Natural killer cell (primary cell): ENCODE measurements around the gene TMEM222. TPM values are rescaled to one million over a fixed set of nuclear protein-coding genes. Genes with fewer than 3 reads are reported as not detected.
A peak's percentile ranks its signal among the peaks of the same experiment; 100 is the strongest.

Experiments used
- ATAC-seq, 3 donors: fragments of 150-1000 bp in 2 of 3; fragments of 200-7000 bp in 1 of 3; cut with Tn5 transposase; 1 replicate in 1 of 3; 2 replicates in 2 of 3; pipeline ENCODE4 v1.10.0; 2021; ENCODE audit warnings: mild to moderate bottlenecking in 2 of 3, moderate library complexity in 2 of 3
- DNase-seq, 2 donors: peaks; one replicate each; pipeline versions ENCODE4 v3.0.0 to v3.0.0-alpha.2; 2013 to 2021; ENCODE audit warnings: mixed read lengths in 1 of 2
- H3K27ac ChIP-seq: one replicate; pipeline ENCODE4 v1.5.1; 2013; ENCODE audit warnings: mild to moderate bottlenecking, low read length
- H3K27me3 ChIP-seq: one replicate; pipeline ENCODE4 v1.6.1; 2013; ENCODE audit warnings: low read length; ENCODE audit not compliant: control insufficient read depth, insufficient read depth
- H3K36me3 ChIP-seq: one replicate; pipeline ENCODE4 v1.6.1; 2013; ENCODE audit warnings: low read length; ENCODE audit not compliant: control insufficient read depth, insufficient read depth
- H3K4me1 ChIP-seq: one replicate; pipeline ENCODE4 v1.6.1; 2013; ENCODE audit warnings: low read length; ENCODE audit not compliant: control insufficient read depth, insufficient read depth
- H3K4me3 ChIP-seq: one replicate; pipeline ENCODE4 v1.5.1; 2013; ENCODE audit warnings: low read length
- H3K9me3 ChIP-seq: one replicate; pipeline ENCODE4 v1.6.1; 2013; ENCODE audit warnings: low read length; ENCODE audit not compliant: control insufficient read depth, insufficient read depth
- H3K27ac Mint-ChIP-seq, 2 donors: one replicate each; pipeline ENCODE4 v1.8.0; 2022; ENCODE audit warnings: mild to moderate bottlenecking in 2 of 2, mixed read lengths in 2 of 2, moderate library complexity in 1 of 2
- H3K27me3 Mint-ChIP-seq, 2 donors: one replicate each; pipeline ENCODE4 v1.8.0; 2022; ENCODE audit warnings: low read depth in 2 of 2, mixed read lengths in 2 of 2
- H3K36me3 Mint-ChIP-seq: one replicate; pipeline ENCODE4 v1.8.0; 2022; ENCODE audit warnings: mixed read lengths
- H3K4me1 Mint-ChIP-seq, 2 donors: one replicate each; pipeline ENCODE4 v1.8.0; 2022; ENCODE audit warnings: mixed read lengths in 2 of 2
- H3K4me3 Mint-ChIP-seq: one replicate; pipeline ENCODE4 v1.8.0; 2022; ENCODE audit warnings: mild to moderate bottlenecking, moderate library complexity, mixed read lengths
- H3K9me3 Mint-ChIP-seq, 2 donors: one replicate each; pipeline ENCODE4 v1.8.0; 2022; ENCODE audit warnings: mixed read lengths in 2 of 2
- CTCF ChIP-seq: fragments of 200-600 bp; IDR thresholded peaks from one replicate; pipeline ENCODE4 v1.8.0; 2022; ENCODE audit warnings: antibody characterized with exemption
- WGBS: methylation state at CpG from one replicate; pipeline ENCODE4 v1.1.7; 2013; ENCODE audit warnings: missing lambda C conversion rate; ENCODE audit not compliant: insufficient coverage; 5-methylcytosine and 5-hydroxymethylcytosine counted together
- intact Hi-C: fragments of 100-400 bp; cut with micrococcal nuclease; formaldehyde crosslinking; loops from one replicate; pipeline ENCODE4 v1.14.2; 2022
- total RNA-seq, 4 donors: library from RNA; stranded (reverse); fragments of 120-200 nt in 1 of 4; gene quantifications; one replicate each; pipeline versions ENCODE4 v1.2.3 to v1.2.4, GENCODE V29; 2013 to 2022

The TMEM222 gene
- total RNA-seq, 3 donors from 2014 or later (not counting 1 experiment from before 2014, with no cell fraction given): 34.9 to 41.2 (median 37.3) TPM

- Mint-ChIP-seq H3K9me3 (no peaks in the 10 kb centered on the region), H3K36me3 (no peaks in the 10 kb centered on the region), H3K27me3 (no peaks in the 10 kb centered on the region), H3K4me3 (no peak overlapping the region), H3K27ac (peak overlapping the region in 1 of 2 donors; percentile 18), H3K4me1 (peaks cover 36 to 42% of the 10 kb centered on the region in 2 donors)
- Histone ChIP-seq H3K27ac (no peak overlapping the region), H3K9me3 (no peaks in the 10 kb centered on the region), H3K36me3 (peaks cover 42% of the 10 kb centered on the region), H3K4me1 (peaks cover 36% of the 10 kb centered on the region), H3K27me3 (no peaks in the 10 kb centered on the region), H3K4me3 (no peak overlapping the region)
- DNase-seq: no peak
- over 99% methylated on average over 5 of the region's 5 CpGs for whole genome bisulfite sequencing
- intact Hi-C loops: no loop called here
- ATAC-seq: no peak
- no peak for TF ChIP-seq CTCF
These were observed 14.8 kb downstream of the TMEM222 start for GRCh38 chr1:27336756-27337155.

- Histone ChIP-seq H3K9me3 (no peaks in the 10 kb centered on the region), H3K4me3 (no peak overlapping the region), H3K27ac (no peak overlapping the region), H3K4me1 (peaks cover 36% of the 10 kb centered on the region), H3K27me3 (no peaks in the 10 kb centered on the region), H3K36me3 (peaks cover 29% of the 10 kb centered on the region)
- no peak for TF ChIP-seq CTCF
- no peak for ATAC-seq
- Mint-ChIP-seq H3K4me3 (peak overlapping the region; percentile 37), H3K9me3 (no peaks in the 10 kb centered on the region), H3K36me3 (no peaks in the 10 kb centered on the region), H3K27ac (peak overlapping the region; percentile 88 to 90), H3K27me3 (no peaks in the 10 kb centered on the region), H3K4me1 (peaks cover 39 to 42% of the 10 kb centered on the region in 2 donors)
- no peak for DNase-seq
- intact Hi-C loops: no loop called here
- WGBS: 97% methylated on average over 6 of the region's 6 CpGs
These were observed 16.8 kb downstream of the TMEM222 start for GRCh38 chr1:27338751-27339150.

GRCh38 chr1:27339213-27339612, 17.2 kb downstream of the TMEM222 start:
- H3K27ac Mint-ChIP-seq: peak overlapping the region; percentile 88 to 90
- no peak overlapping the region for H3K27ac ChIP-seq
- H3K4me1 Mint-ChIP-seq: peaks cover 42 to 46% of the 10 kb centered on the region in 2 donors

More at GRCh38 chr1:27339213-27339612, 17.2 kb downstream of the TMEM222 start:
- 86% methylated on average over 5 of the region's 5 CpGs for WGBS
- Mint-ChIP-seq H3K36me3 (no peaks in the 10 kb centered on the region), H3K9me3 (no peaks in the 10 kb centered on the region), H3K4me3 (peak overlapping the region; percentile 37), H3K27me3 (no peaks in the 10 kb centered on the region)
- Histone ChIP-seq H3K9me3 (no peaks in the 10 kb centered on the region), H3K36me3 (peaks cover 25% of the 10 kb centered on the region), H3K4me1 (peaks cover 41% of the 10 kb centered on the region), H3K4me3 (no peak overlapping the region), H3K27me3 (no peaks in the 10 kb centered on the region)
- TF ChIP-seq CTCF: no peak
- no peak for ATAC-seq
- intact Hi-C loops: no loop called here
- no peak for DNase-seq
